Tibial nerve (tissue), 4 donors: ENCODE data around the gene SLC9A5.

ENCODE experiments used
- CTCF ChIP-seq, 5 experiments: fragments of 200-600 bp in 3 of 5; fragments of 450-650 bp in 2 of 5; sonication (generic) in 3 of 5; IDR thresholded peaks; one replicate each; pipeline ENCODE4 v1.5.1; 2016 to 2019; ENCODE audit warnings: antibody characterized with exemption in 5 of 5, mild to moderate bottlenecking in 3 of 5, moderate library complexity in 2 of 5
- EP300 ChIP-seq, 2 donors: sonication (generic); formaldehyde crosslinking; IDR thresholded peaks; one replicate each; pipeline ENCODE4 v1.6.1; 2017; ENCODE audit warnings: antibody characterized with exemption in 2 of 2, mild to moderate bottlenecking in 1 of 2
- POLR2A ChIP-seq, 2 donors: fragments of 450-650 bp; IDR thresholded peaks; one replicate each; pipeline ENCODE4 v1.6.1; 2017; ENCODE audit warnings: antibody characterized with exemption in 2 of 2, mild to moderate bottlenecking in 2 of 2, moderate library complexity in 2 of 2

GRCh38 chr16:67294171-67294757, 45.5 kb downstream of the SLC9A5 start:
- TF ChIP-seq CTCF (IDR thresholded peaks at IDR 0.05), result no peak
- TF ChIP-seq POLR2A (IDR thresholded peaks at IDR 0.05), result no peak
- TF ChIP-seq EP300 (IDR thresholded peaks at IDR 0.05), result no peak
